HepG2 (cell line): ENCODE data around the gene CATSPERD. TPM values are rescaled to one million over a fixed set of nuclear protein-coding genes. Genes with fewer than 3 reads are reported as not detected.

ENCODE experiments used
- AGO2 ChIP-seq: fragments of 200-400 bp; formaldehyde crosslinking; optimal IDR thresholded peaks from 2 replicates; pipeline ENCODE3; 2017; ENCODE audit warnings: mild to moderate bottlenecking, low read depth, low read length, moderate library complexity
- CREBL2 ChIP-seq: sonication (generic); formaldehyde crosslinking; IDR thresholded peaks from 2 replicates; pipeline ENCODE4 v1.8.1; 2023; ENCODE audit warnings: missing genetic modification reagents, mild to moderate bottlenecking, borderline replicate concordance
- DDIT3 ChIP-seq: sonication (generic); formaldehyde crosslinking; IDR thresholded peaks from 2 replicates; pipeline ENCODE4 v1.4.0; 2020; ENCODE audit warnings: mild to moderate bottlenecking, missing genetic modification reagents
- EEA1 ChIP-seq: sonication (generic); formaldehyde crosslinking; IDR thresholded peaks from 2 replicates; pipeline ENCODE4 v1.5.1; 2020; ENCODE audit warnings: mild to moderate bottlenecking, missing genetic modification reagents, borderline replicate concordance
- GLI4 ChIP-seq: sonication (generic); formaldehyde crosslinking; IDR thresholded peaks from 2 replicates; pipeline ENCODE4 v1.5.1; 2020; ENCODE audit warnings: missing genetic modification reagents, mild to moderate bottlenecking, moderate library complexity, borderline replicate concordance
- HNRNPL ChIP-seq: fragments of 200-400 bp; formaldehyde crosslinking; IDR thresholded peaks from 2 replicates; pipeline ENCODE4 v1.6.1; 2017; ENCODE audit warnings: mild to moderate bottlenecking, low read depth, low read length
- IKZF4 ChIP-seq: sonication (generic); formaldehyde crosslinking; IDR thresholded peaks from 2 replicates; pipeline ENCODE4 v1.5.1; 2020; ENCODE audit warnings: borderline replicate concordance, mild to moderate bottlenecking, low read depth, missing genetic modification reagents; ENCODE audit errors: not compliant biosample characterization
- KLF11 ChIP-seq: IDR thresholded peaks from 2 replicates; pipeline ENCODE4 v1.6.1; 2016; ENCODE audit warnings: missing compliant biosample characterization
- KLF12 ChIP-seq: sonication (generic); formaldehyde crosslinking; IDR thresholded peaks from 2 replicates; pipeline ENCODE4 v1.4.0; 2020; ENCODE audit warnings: missing genetic modification reagents, borderline replicate concordance
- MAFF ChIP-seq: IDR thresholded peaks from 2 replicates; pipeline ENCODE4 v1.6.1; 2011; ENCODE audit warnings: low read depth, low read length, improper control_type of control experiment
- MATR3 ChIP-seq: sonication (generic); formaldehyde crosslinking; IDR thresholded peaks from 2 replicates; pipeline ENCODE4 v1.4.0; 2020; ENCODE audit warnings: missing genetic modification reagents
- MXD1 ChIP-seq: sonication (generic); formaldehyde crosslinking; IDR thresholded peaks from 2 replicates; pipeline ENCODE4 v1.4.0; 2020; ENCODE audit warnings: mild to moderate bottlenecking, missing genetic modification reagents
- NR1H2 ChIP-seq: sonication (generic); formaldehyde crosslinking; IDR thresholded peaks from 2 replicates; pipeline ENCODE4 v1.8.1; 2022; ENCODE audit warnings: low read depth, missing genetic modification reagents, borderline replicate concordance
- POGK ChIP-seq: sonication (generic); formaldehyde crosslinking; conservative IDR thresholded peaks from 2 replicates; pipeline ENCODE4 v1.8.0; 2022; ENCODE audit warnings: mild to moderate bottlenecking, moderate library complexity, missing genetic modification reagents
- POLR2A ChIP-seq, 2 experiments: IDR thresholded peaks; 2 replicates each; pipeline ENCODE4 v1.6.1; 2011; ENCODE audit warnings: low read depth in 2 of 2, low read length in 2 of 2, mild to moderate bottlenecking in 1 of 2, moderate library complexity in 1 of 2; ENCODE audit not compliant: insufficient read depth in 1 of 2
- RBM39 ChIP-seq: fragments of 200-400 bp; formaldehyde crosslinking; IDR thresholded peaks from one replicate; pipeline ENCODE4 v1.6.1; 2018; ENCODE audit warnings: antibody characterized with exemption, mild to moderate bottlenecking, low read depth, low read length; ENCODE audit not compliant: poor library complexity, severe bottlenecking
- SPEN ChIP-seq: sonication (generic); formaldehyde crosslinking; IDR thresholded peaks from 2 replicates; pipeline ENCODE4 v1.5.1; 2020; ENCODE audit warnings: low read depth, mild to moderate bottlenecking, missing genetic modification reagents
- SSRP1 ChIP-seq: IDR thresholded peaks from 2 replicates; pipeline ENCODE4 v1.6.1; 2016; ENCODE audit warnings: control low read depth
- TBX3 ChIP-seq: fragments of 450-650 bp; IDR thresholded peaks from 2 replicates; pipeline ENCODE4 v1.6.1; 2017; ENCODE audit warnings: antibody characterized with exemption, mild to moderate bottlenecking, inconsistent platforms, borderline replicate concordance
- ZFP82 ChIP-seq: sonication (generic); formaldehyde crosslinking; IDR thresholded peaks from 2 replicates; pipeline ENCODE4 v1.5.1; 2020; ENCODE audit warnings: mild to moderate bottlenecking, missing genetic modification reagents, borderline replicate concordance
- ZFY ChIP-seq: sonication (generic); formaldehyde crosslinking; IDR thresholded peaks from 2 replicates; pipeline ENCODE4 v1.4.0; 2020; ENCODE audit warnings: missing genetic modification reagents
- ZNF101 ChIP-seq: sonication (generic); formaldehyde crosslinking; IDR thresholded peaks from 2 replicates; pipeline ENCODE4 v1.4.0; 2020; ENCODE audit warnings: mild to moderate bottlenecking, low read depth, missing genetic modification reagents, borderline replicate concordance
- ZNF234 ChIP-seq: sonication (generic); formaldehyde crosslinking; conservative IDR thresholded peaks from 2 replicates; pipeline ENCODE4 v1.5.1; 2020; ENCODE audit warnings: mild to moderate bottlenecking, missing genetic modification reagents
- ZNF275 ChIP-seq: sonication (generic); formaldehyde crosslinking; IDR thresholded peaks from 2 replicates; pipeline ENCODE4 v1.8.0; 2022; ENCODE audit warnings: missing genetic modification reagents, mild to moderate bottlenecking, inconsistent platforms, borderline replicate concordance
- ZNF292 ChIP-seq: sonication (generic); formaldehyde crosslinking; IDR thresholded peaks from 2 replicates; pipeline ENCODE4 v1.8.1; 2022; ENCODE audit warnings: mild to moderate bottlenecking, low read depth, missing genetic modification reagents, borderline replicate concordance
- ZNF724P ChIP-seq: sonication (generic); formaldehyde crosslinking; IDR thresholded peaks from 2 replicates; pipeline ENCODE4 v1.8.0; 2022; ENCODE audit warnings: missing genetic modification reagents, borderline replicate concordance
- polyA plus RNA-seq, 8 experiments: library from polyadenylated mRNA; depleted of rRNA in 3 of 8; stranded (reverse) in 7 of 8; unstranded in 1 of 8; fragments of >200 nt; fragmentation: Illumina TruSeq in 4 of 8; extraction: Trizol in 4 of 8; gene quantifications; 2 replicates each; pipeline versions ENCODE4 v1.2.1 to v1.2.3, GENCODE V29; 2011 to 2016; ENCODE audit warnings: low read depth in 4 of 8, missing spikeins in 1 of 8, mixed read lengths in 1 of 8; ENCODE audit not compliant: insufficient read depth in 1 of 8
- total RNA-seq, 5 experiments: library from RNA; depleted of rRNA; stranded (reverse); fragments of >200 nt; fragmentation: Illumina TruSeq; extraction: Trizol; gene quantifications; 2 replicates each; pipeline ENCODE4 v1.2.3, GENCODE V29; 2016; ENCODE audit warnings: low read depth in 1 of 5

CATSPERD gene
- total and polyA plus RNA-seq, 2 of the 13 experiments (the other 11 are each of a cell fraction or from before 2014, with no cell fraction given), result 0.04 TPM; not detected in 1

GRCh38 chr19:5690955-5691821, 29.2 kb upstream of the CATSPERD start (continued):
- TF ChIP-seq POGK (CRISPR knock-in tag) (0 out of 2 replicates have a peak, but pooled peaks have one; percentile 11), GLI4 (CRISPR knock-in tag) (no peak), KLF11 (CRISPR knock-in tag) (no peak), IKZF4 (CRISPR knock-in tag) (no peak), CREBL2 (CRISPR knock-in tag) (no peak), SSRP1 (CRISPR knock-in tag) (no peak; the same call in 1 of the 2 replicates), AGO2 (no peak), EEA1 (no peak), ZNF292 (CRISPR knock-in tag) (no peak), ZNF234 (CRISPR knock-in tag) (0 out of 2 replicates have a peak, but pooled peaks have one; percentile 1), ZFP82 (CRISPR knock-in tag) (0 out of 2 replicates have a peak, but pooled peaks have one; percentile 3), ZNF101 (no peak), RBM39 (peak; percentile 45), NR1H2 (no peak), ZNF724P (CRISPR knock-in tag) (no peak), ZFY (CRISPR knock-in tag) (0 out of 2 replicates have a peak, but pooled peaks have one; percentile 2), MATR3 (CRISPR knock-in tag) (no peak), HNRNPL (0 out of 2 replicates have a peak, but pooled peaks have one; percentile 9), TBX3 (no peak), DDIT3 (no peak), SPEN (no peak), MAFF (no peak), KLF12 (CRISPR knock-in tag) (no peak), ZNF275 (CRISPR knock-in tag) (no peak; the same call in 1 of the 2 replicates), MXD1 (CRISPR knock-in tag) (no peak), POLR2A (IDR thresholded peaks at IDR 0.05; ENCODE audit: insufficient read depth in 1 of 2, low read depth in 2 of 2, low read length in 2 of 2) (peak in 1 of 2 experiments; percentile 39; a peak in 2 of 4 replicates)
